ENCODE data around the gene ERF. TPM values are rescaled to one million over a fixed set of nuclear protein-coding genes. Genes with fewer than 3 reads are reported as not detected.

ERF gene
- polyA plus RNA-seq, 1 of the 3 experiments (the other 2 are of a cell fraction): 89.6 TPM

DNA sequence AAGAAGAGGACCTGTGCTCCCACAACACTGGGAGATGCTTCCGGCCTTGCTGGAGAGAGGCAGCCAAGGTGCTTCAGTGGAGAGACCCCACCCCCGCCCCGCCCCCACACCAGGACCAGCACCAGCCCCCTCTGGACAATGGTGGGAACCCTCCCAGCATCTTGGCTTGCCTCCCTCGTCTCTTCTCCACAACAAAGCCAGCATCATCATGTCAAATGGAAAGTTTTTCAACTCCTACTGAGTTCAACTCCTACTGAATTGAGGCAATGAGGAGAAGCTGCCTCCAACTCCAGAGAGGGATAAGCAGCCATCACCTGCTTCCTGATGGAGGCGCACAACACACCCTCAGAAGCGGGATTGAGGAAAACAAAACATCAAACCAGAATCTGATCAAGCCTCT, 50.3 kb downstream of the ERF start:
- Histone ChIP-seq H3K27ac (ENCODE audit: low read depth in 2 of 2, low read length in 1 of 2) (no peak overlapping the region), H4K20me1 (ENCODE audit: insufficient read depth) (0 out of 2 replicates have a peak, but pooled peaks cover 4% of the 10 kb centered on the region), H3K4me2 (no peak overlapping the region), H3K9me2 (no peaks in the 10 kb centered on the region), H3K4me3 (ENCODE audit: low read depth in 2 of 2, low read length in 1 of 2) (no peak overlapping the region), H3K4me1 (ENCODE audit: control insufficient read depth in 1 of 2, insufficient read depth in 2 of 2, low read depth in 1 of 2, low read length in 1 of 2) (peaks cover 0 to 17% of the 10 kb centered on the region in 2 experiments; a peak in 2 of 4 replicates), H3F3A (replicated peaks; ENCODE audit: insufficient read depth) (peaks cover 5% of the 10 kb centered on the region), H3K27me3 (ENCODE audit: insufficient read depth) (no peaks in the 10 kb centered on the region), H2AFZ (ENCODE audit: low read depth) (no peak overlapping the region), H3K9me3 (no peaks in the 10 kb centered on the region), H3K9ac (no peak overlapping the region), H3K36me3 (replicated peaks in 1 of 2; ENCODE audit: control insufficient read depth in 1 of 2, insufficient read depth in 2 of 2, low read length in 1 of 2) (peaks cover 17 to 50% of the 10 kb centered on the region in 2 experiments), H3K79me2 (ENCODE audit: insufficient read depth) (peaks cover 30% of the 10 kb centered on the region)
- 94% methylated on average over 4 of the region's 6 CpGs for WGBS (ENCODE audit: low lambda C conversion rate)
- TF ChIP-seq TCF12 (IDR thresholded peaks at IDR 0.05) (no peak), EP300 (IDR thresholded peaks at IDR 0.05; ENCODE audit: borderline replicate concordance in 1 of 2, low read depth in 1 of 2, low read length in 1 of 2) (no peak), POLR2AphosphoS5 (IDR thresholded peaks at IDR 0.05; ENCODE audit: low read depth, low read length) (no peak), MXI1 (IDR thresholded peaks at IDR 0.05; ENCODE audit: low read depth, low read length) (no peak)
- TF ChIP-seq, protein P1, sequence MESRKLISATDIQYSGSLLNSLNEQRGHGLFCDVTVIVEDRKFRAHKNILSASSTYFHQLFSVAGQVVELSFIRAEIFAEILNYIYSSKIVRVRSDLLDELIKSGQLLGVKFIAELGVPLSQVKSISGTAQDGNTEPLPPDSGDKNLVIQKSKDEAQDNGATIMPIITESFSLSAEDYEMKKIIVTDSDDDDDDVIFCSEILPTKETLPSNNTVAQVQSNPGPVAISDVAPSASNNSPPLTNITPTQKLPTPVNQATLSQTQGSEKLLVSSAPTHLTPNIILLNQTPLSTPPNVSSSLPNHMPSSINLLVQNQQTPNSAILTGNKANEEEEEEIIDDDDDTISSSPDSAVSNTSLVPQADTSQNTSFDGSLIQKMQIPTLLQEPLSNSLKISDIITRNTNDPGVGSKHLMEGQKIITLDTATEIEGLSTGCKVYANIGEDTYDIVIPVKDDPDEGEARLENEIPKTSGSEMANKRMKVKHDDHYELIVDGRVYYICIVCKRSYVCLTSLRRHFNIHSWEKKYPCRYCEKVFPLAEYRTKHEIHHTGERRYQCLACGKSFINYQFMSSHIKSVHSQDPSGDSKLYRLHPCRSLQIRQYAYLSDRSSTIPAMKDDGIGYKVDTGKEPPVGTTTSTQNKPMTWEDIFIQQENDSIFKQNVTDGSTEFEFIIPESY (IDR thresholded peaks at IDR 0.05; ENCODE audit: borderline replicate concordance, low read depth): no peak
- TF ChIP-seq, protein P2, sequence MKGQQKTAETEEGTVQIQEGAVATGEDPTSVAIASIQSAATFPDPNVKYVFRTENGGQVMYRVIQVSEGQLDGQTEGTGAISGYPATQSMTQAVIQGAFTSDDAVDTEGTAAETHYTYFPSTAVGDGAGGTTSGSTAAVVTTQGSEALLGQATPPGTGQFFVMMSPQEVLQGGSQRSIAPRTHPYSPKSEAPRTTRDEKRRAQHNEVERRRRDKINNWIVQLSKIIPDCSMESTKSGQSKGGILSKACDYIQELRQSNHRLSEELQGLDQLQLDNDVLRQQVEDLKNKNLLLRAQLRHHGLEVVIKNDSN (IDR thresholded peaks at IDR 0.05; ENCODE audit: borderline replicate concordance, low read depth): no peak
- ChIA-PET CTCF (no interaction called here), POLR2A (interaction anchor here (0.6 kb wide), 1 partner anchor 30 kb away, joined by 3 read pairs; no protein-coding TSS in a partner anchor)
- no peak for DNase-seq

DNA sequence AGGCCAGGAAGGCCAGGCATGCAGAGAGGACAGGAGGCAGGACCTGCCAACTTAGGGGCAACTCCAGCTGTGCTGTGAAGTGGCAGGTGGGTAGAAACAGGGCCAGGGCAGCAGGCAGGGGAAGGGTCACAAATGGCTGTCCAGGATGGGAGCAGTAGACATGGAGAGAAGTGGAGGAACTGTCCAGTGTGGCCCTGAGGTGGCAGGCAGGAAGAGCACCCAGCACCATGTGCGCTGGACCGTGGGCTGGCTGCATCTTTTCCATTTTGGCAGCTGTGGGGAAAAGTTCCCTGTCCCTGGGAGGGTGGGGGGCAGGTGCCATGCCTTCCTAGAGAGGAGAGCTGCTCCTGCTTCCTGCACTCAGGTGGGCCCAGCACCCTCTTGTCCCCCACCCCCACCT, 51.2 kb downstream of the ERF start:
- no peaks in the 10 kb centered on the region for H3K27me3 ChIP-seq (ENCODE audit: insufficient read depth)
- WGBS (ENCODE audit: low lambda C conversion rate): 83% methylated on average over 2 of the region's 2 CpGs
- no peak overlapping the region for H2AFZ ChIP-seq (ENCODE audit: low read depth)
- CTCF ChIA-PET: no interaction called here
- H4K20me1 ChIP-seq (ENCODE audit: insufficient read depth): 0 out of 2 replicates have a peak, but pooled peaks cover 4% of the 10 kb centered on the region
- H3K9me2 ChIP-seq: no peaks in the 10 kb centered on the region
- H3K4me2 ChIP-seq: no peak overlapping the region
- H3F3A ChIP-seq (replicated peaks; ENCODE audit: insufficient read depth): peaks cover 5% of the 10 kb centered on the region
- no peak overlapping the region for H3K4me3 ChIP-seq (ENCODE audit: low read depth in 2 of 2, low read length in 1 of 2)
- no peaks in the 10 kb centered on the region for H3K9me3 ChIP-seq
- H3K27ac ChIP-seq (ENCODE audit: low read depth in 2 of 2, low read length in 1 of 2): no peak overlapping the region
- no peak overlapping the region for H3K9ac ChIP-seq
- peaks cover 7 to 50% of the 10 kb centered on the region in 2 experiments for H3K36me3 ChIP-seq (replicated peaks in 1 of 2; ENCODE audit: control insufficient read depth in 1 of 2, insufficient read depth in 2 of 2, low read length in 1 of 2)
- POLR2A ChIA-PET: no interaction called here
- peaks cover 0 to 17% of the 10 kb centered on the region in 2 experiments; a peak in 2 of 4 replicates for H3K4me1 ChIP-seq (ENCODE audit: control insufficient read depth in 1 of 2, insufficient read depth in 2 of 2, low read depth in 1 of 2, low read length in 1 of 2)
- H3K79me2 ChIP-seq (ENCODE audit: insufficient read depth): peaks cover 23% of the 10 kb centered on the region
- no peak for DNase-seq
- TF ChIP-seq NFIC (IDR thresholded peaks at IDR 0.05; ENCODE audit: borderline replicate concordance) (no peak), EZH2phosphoT487 (IDR thresholded peaks at IDR 0.05; ENCODE audit: borderline replicate concordance, low read depth) (no peak), YY1 (IDR thresholded peaks at IDR 0.05; ENCODE audit: low read depth) (no peak), MEF2A (IDR thresholded peaks at IDR 0.05; ENCODE audit: borderline replicate concordance, low read depth) (no peak), RCOR1 (IDR thresholded peaks at IDR 0.05; ENCODE audit: low read length) (no peak), SIN3A (IDR thresholded peaks at IDR 0.05; ENCODE audit: borderline replicate concordance, low read depth, low read length) (no peak), FOSL2 (IDR thresholded peaks at IDR 0.05; ENCODE audit: borderline replicate concordance, low read depth) (no peak), GABPA (IDR thresholded peaks at IDR 0.05; ENCODE audit: low read depth) (no peak), RAD21 (IDR thresholded peaks at IDR 0.05; ENCODE audit: low read length) (no peak)
- TF ChIP-seq, protein P1 (IDR thresholded peaks at IDR 0.05; ENCODE audit: borderline replicate concordance, low read depth): no peak
- TF ChIP-seq, protein P3, sequence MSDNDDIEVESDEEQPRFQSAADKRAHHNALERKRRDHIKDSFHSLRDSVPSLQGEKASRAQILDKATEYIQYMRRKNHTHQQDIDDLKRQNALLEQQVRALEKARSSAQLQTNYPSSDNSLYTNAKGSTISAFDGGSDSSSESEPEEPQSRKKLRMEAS (IDR thresholded peaks at IDR 0.05; ENCODE audit: low read depth): no peak
- TF ChIP-seq, protein P4, sequence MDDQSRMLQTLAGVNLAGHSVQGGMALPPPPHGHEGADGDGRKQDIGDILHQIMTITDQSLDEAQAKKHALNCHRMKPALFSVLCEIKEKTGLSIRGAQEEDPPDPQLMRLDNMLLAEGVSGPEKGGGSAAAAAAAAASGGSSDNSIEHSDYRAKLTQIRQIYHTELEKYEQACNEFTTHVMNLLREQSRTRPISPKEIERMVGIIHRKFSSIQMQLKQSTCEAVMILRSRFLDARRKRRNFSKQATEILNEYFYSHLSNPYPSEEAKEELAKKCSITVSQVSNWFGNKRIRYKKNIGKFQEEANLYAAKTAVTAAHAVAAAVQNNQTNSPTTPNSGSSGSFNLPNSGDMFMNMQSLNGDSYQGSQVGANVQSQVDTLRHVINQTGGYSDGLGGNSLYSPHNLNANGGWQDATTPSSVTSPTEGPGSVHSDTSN (IDR thresholded peaks at IDR 0.05): no peak
- TF ChIP-seq, protein P5, sequence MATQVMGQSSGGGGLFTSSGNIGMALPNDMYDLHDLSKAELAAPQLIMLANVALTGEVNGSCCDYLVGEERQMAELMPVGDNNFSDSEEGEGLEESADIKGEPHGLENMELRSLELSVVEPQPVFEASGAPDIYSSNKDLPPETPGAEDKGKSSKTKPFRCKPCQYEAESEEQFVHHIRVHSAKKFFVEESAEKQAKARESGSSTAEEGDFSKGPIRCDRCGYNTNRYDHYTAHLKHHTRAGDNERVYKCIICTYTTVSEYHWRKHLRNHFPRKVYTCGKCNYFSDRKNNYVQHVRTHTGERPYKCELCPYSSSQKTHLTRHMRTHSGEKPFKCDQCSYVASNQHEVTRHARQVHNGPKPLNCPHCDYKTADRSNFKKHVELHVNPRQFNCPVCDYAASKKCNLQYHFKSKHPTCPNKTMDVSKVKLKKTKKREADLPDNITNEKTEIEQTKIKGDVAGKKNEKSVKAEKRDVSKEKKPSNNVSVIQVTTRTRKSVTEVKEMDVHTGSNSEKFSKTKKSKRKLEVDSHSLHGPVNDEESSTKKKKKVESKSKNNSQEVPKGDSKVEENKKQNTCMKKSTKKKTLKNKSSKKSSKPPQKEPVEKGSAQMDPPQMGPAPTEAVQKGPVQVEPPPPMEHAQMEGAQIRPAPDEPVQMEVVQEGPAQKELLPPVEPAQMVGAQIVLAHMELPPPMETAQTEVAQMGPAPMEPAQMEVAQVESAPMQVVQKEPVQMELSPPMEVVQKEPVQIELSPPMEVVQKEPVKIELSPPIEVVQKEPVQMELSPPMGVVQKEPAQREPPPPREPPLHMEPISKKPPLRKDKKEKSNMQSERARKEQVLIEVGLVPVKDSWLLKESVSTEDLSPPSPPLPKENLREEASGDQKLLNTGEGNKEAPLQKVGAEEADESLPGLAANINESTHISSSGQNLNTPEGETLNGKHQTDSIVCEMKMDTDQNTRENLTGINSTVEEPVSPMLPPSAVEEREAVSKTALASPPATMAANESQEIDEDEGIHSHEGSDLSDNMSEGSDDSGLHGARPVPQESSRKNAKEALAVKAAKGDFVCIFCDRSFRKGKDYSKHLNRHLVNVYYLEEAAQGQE (IDR thresholded peaks at IDR 0.05; ENCODE audit: low read depth, low read length): no peak

Measured in SK-N-SH (cell line).